Left hindlimb (tissue), 1 donor: ENCODE data around the gene PDCD10.

Experiments
- DNase-seq: peaks from one replicate; pipeline ENCODE4 v3.0.0-alpha.2; 2018

Gene PDCD10

GRCh38 chr3:167733961-167734497 is 663 bp downstream of the PDCD10 start:
- DNase-seq: no peak

- DNase-seq: no peak
These were observed 2.2 kb downstream of the PDCD10 start for GRCh38 chr3:167732313-167733065.

GRCh38 chr3:167731393-167731792 is 3.3 kb downstream of the PDCD10 start:
- no peak for DNase-seq

- DNase-seq: no peak
These were observed 5.1 kb downstream of the PDCD10 start for GRCh38 chr3:167729591-167729990.

GRCh38 chr3:167728632-167729323 is 5.9 kb downstream of the PDCD10 start:
- no peak for DNase-seq

- DNase-seq: no peak
These were observed 6.5 kb downstream of the PDCD10 start for GRCh38 chr3:167728176-167728575.

- no peak for DNase-seq
These were observed 10.8 kb downstream of the PDCD10 start for GRCh38 chr3:167723872-167724271.

- DNase-seq: no peak
These were observed 11.6 kb downstream of the PDCD10 start for GRCh38 chr3:167723025-167723512.

- no peak for DNase-seq
These were observed 16.1 kb downstream of the PDCD10 start for GRCh38 chr3:167718582-167718981.

GRCh38 chr3:167716920-167717319 is 17.8 kb downstream of the PDCD10 start:
- no peak for DNase-seq

- DNase-seq: no peak
These were observed 19.8 kb downstream of the PDCD10 start for GRCh38 chr3:167714871-167715270.

GRCh38 chr3:167712445-167712844 is 22.2 kb downstream of the PDCD10 start:
- DNase-seq: no peak

GRCh38 chr3:167711439-167711838 is 23.3 kb downstream of the PDCD10 start:
- no peak for DNase-seq

GRCh38 chr3:167710552-167710951 is 24.1 kb downstream of the PDCD10 start:
- DNase-seq: no peak

- DNase-seq: no peak
These were observed 25.0 kb downstream of the PDCD10 start for GRCh38 chr3:167709690-167710089.

- DNase-seq: no peak
These were observed 28.9 kb downstream of the PDCD10 start for GRCh38 chr3:167705840-167706239.

- no peak for DNase-seq
These were observed 33.8 kb downstream of the PDCD10 start for GRCh38 chr3:167700926-167701325.

GRCh38 chr3:167700046-167700445 is 34.6 kb downstream of the PDCD10 start:
- no peak for DNase-seq

GRCh38 chr3:167694121-167694520 is 40.6 kb downstream of the PDCD10 start:
- DNase-seq: no peak

GRCh38 chr3:167691366-167691765 is 43.3 kb downstream of the PDCD10 start:
- no peak for DNase-seq

GRCh38 chr3:167684388-167684993 is 50.2 kb downstream of the PDCD10 start:
- DNase-seq: no peak

- no peak for DNase-seq
These were observed 55.2 kb downstream of the PDCD10 start for GRCh38 chr3:167679526-167679925.

GRCh38 chr3:167675848-167676247 is 58.8 kb downstream of the PDCD10 start:
- no peak for DNase-seq

GRCh38 chr3:167673221-167673620 is 61.5 kb downstream of the PDCD10 start:
- no peak for DNase-seq
